ENCODE results near the gene RPS19.

The RPS19 gene

GRCh38 chr19:41879670-41880328 is 19.7 kb downstream of the RPS19 start:
- no peak for DNase-seq

- DNase-seq: no peak
Measured at GRCh38 chr19:41880329-41880708, 20.3 kb downstream of the RPS19 start.

- DNase-seq: peak; percentile 69
Measured at GRCh38 chr19:41882568-41883462, 22.8 kb downstream of the RPS19 start, which contains the start of gene ARHGEF1. ARHGEF1 (plus strand) TSS chr19:41883184; CDS start chr19:41888083, 4,899 bp downstream.

GRCh38 chr19:41883463-41883820 is 23.4 kb downstream of the RPS19 start:
- DNase-seq: no peak

- DNase-seq: peak; percentile 92
Measured at GRCh38 chr19:41883821-41884733, 24.0 kb downstream of the RPS19 start.

GRCh38 chr19:41886761-41887710 is 27.0 kb downstream of the RPS19 start:
- DNase-seq: peak; percentile 87

GRCh38 chr19:41887711-41888382 is 27.8 kb downstream of the RPS19 start:
- peak; percentile 93 for DNase-seq

GRCh38 chr19:41888926-41889325 is 28.9 kb downstream of the RPS19 start:
- no peak for DNase-seq

- DNase-seq: no peak
Measured at GRCh38 chr19:41889896-41890295, 29.8 kb downstream of the RPS19 start.

- DNase-seq: no peak
Measured at GRCh38 chr19:41890936-41891335, 30.9 kb downstream of the RPS19 start.

- no peak for DNase-seq
Measured at GRCh38 chr19:41892173-41892902, 32.3 kb downstream of the RPS19 start.

GRCh38 chr19:41893899-41894298 is 33.8 kb downstream of the RPS19 start:
- no peak for DNase-seq

- DNase-seq: no peak
Measured at GRCh38 chr19:41894350-41894749, 34.3 kb downstream of the RPS19 start.

GRCh38 chr19:41895745-41896580 is 35.9 kb downstream of the RPS19 start:
- no peak for DNase-seq

- DNase-seq: no peak
Measured at GRCh38 chr19:41896581-41896942, 36.5 kb downstream of the RPS19 start.

GRCh38 chr19:41897181-41897580 is 37.1 kb downstream of the RPS19 start:
- DNase-seq: no peak

- no peak for DNase-seq
Measured at GRCh38 chr19:41897820-41898219, 37.8 kb downstream of the RPS19 start.

GRCh38 chr19:41898235-41898634 is 38.2 kb downstream of the RPS19 start:
- no peak for DNase-seq

GRCh38 chr19:41901707-41902360 is 41.8 kb downstream of the RPS19 start:
- DNase-seq: no peak
